ENCODE data around the gene MAN2B2. TPM values are rescaled to one million over a fixed set of nuclear protein-coding genes. Genes with fewer than 3 reads are reported as not detected.
"Not testable (repeated sequence)": the region's sequence is repeated elsewhere in the genome, so short reads cannot be mapped to it uniquely, and the experiment has no call there.

MAN2B2 gene
- total RNA-seq, 1 experiment from 2014 or later = 5.9 TPM

GRCh38 chr4:6655291-6655690, 80.3 kb downstream of the MAN2B2 start:
- not testable (repeated sequence) for H3K18ac ChIP-seq (ENCODE audit: insufficient read length, low read depth, low read length); H3K23me2 ChIP-seq (ENCODE audit: insufficient read length, low read depth, low read length, poor library complexity, severe bottlenecking); H3K27ac ChIP-seq (ENCODE audit: insufficient read length, low read depth, low read length); H3K4me3 Mint-ChIP-seq; H2AK5ac ChIP-seq (ENCODE audit: insufficient read length, low read length); H4K20me1 ChIP-seq (ENCODE audit: control insufficient read depth, insufficient read depth, insufficient read length); H3K36me3 Mint-ChIP-seq (ENCODE audit: insufficient read depth in 1 of 3, low read depth in 3 of 3); H3K27me3 ChIP-seq (ENCODE audit: insufficient read depth, low read length); H2BK20ac ChIP-seq (ENCODE audit: low read depth, low read length, poor library complexity, severe bottlenecking); H2BK12ac ChIP-seq (ENCODE audit: insufficient read length, low read depth, low read length); H4K8ac ChIP-seq (replicated peaks; ENCODE audit: insufficient read length, low read depth, low read length); DNase-seq; H3K4me2 ChIP-seq (ENCODE audit: insufficient read depth, insufficient read length, low read length); H3K14ac ChIP-seq (ENCODE audit: insufficient read depth, low read length); H3K9me3 ChIP-seq (ENCODE audit: control insufficient read depth, low read depth, low read length); H3K4me1 ChIP-seq (ENCODE audit: insufficient read depth, low read length); H2AFZ ChIP-seq (ENCODE audit: low read length); H3K79me2 ChIP-seq (ENCODE audit: insufficient read depth, low read length); H3K4me1 Mint-ChIP-seq; H3K9ac ChIP-seq (ENCODE audit: extremely low read depth, insufficient read length, low read length); H3T11ph ChIP-seq (ENCODE audit: low read length); H4K5ac ChIP-seq (ENCODE audit: insufficient read length, low read depth, low read length); H2BK5ac ChIP-seq (ENCODE audit: insufficient read length, low read length); H3K79me1 ChIP-seq (ENCODE audit: insufficient read depth, low read depth, low read length, poor library complexity, severe bottlenecking); H3K56ac ChIP-seq (ENCODE audit: insufficient read length, low read depth, low read length); H2BK15ac ChIP-seq (ENCODE audit: low read depth, low read length); H3K23ac ChIP-seq (ENCODE audit: insufficient read length, low read depth, low read length); H2BK120ac ChIP-seq (ENCODE audit: low read depth, low read length, poor library complexity, severe bottlenecking); H3K9me3 Mint-ChIP-seq; H4K91ac ChIP-seq (ENCODE audit: insufficient read length, low read depth, low read length); H3K27ac Mint-ChIP-seq; H3K4ac ChIP-seq (ENCODE audit: low read depth, low read length)
- peaks cover 26% of the 10 kb centered on the region for H3K27me3 Mint-ChIP-seq (ENCODE audit: low read depth)
- WGBS (ENCODE audit: extremely low coverage, insufficient read length, low lambda C conversion rate) = no CpG with 5 or more reads among the region's 2 CpGs

Measured in H9 (cell line).